Stimulated activated CD8-positive, alpha-beta memory T cell treated with anti-CD3 and anti-CD28 coated beads, Interleukin-4, amount 100 ng/mL, for 24 hours (primary cell): Measurements from ENCODE around the gene ATP10B.
"Not testable (repeated sequence)": the region's sequence is repeated elsewhere in the genome, so short reads cannot be mapped to it uniquely, and the experiment has no call there.

Experiments used
- DNase-seq: peaks from one replicate; pipeline ENCODE4 v3.0.0-alpha.2; 2020; ENCODE audit warnings: low read depth

The ATP10B gene, protein sequence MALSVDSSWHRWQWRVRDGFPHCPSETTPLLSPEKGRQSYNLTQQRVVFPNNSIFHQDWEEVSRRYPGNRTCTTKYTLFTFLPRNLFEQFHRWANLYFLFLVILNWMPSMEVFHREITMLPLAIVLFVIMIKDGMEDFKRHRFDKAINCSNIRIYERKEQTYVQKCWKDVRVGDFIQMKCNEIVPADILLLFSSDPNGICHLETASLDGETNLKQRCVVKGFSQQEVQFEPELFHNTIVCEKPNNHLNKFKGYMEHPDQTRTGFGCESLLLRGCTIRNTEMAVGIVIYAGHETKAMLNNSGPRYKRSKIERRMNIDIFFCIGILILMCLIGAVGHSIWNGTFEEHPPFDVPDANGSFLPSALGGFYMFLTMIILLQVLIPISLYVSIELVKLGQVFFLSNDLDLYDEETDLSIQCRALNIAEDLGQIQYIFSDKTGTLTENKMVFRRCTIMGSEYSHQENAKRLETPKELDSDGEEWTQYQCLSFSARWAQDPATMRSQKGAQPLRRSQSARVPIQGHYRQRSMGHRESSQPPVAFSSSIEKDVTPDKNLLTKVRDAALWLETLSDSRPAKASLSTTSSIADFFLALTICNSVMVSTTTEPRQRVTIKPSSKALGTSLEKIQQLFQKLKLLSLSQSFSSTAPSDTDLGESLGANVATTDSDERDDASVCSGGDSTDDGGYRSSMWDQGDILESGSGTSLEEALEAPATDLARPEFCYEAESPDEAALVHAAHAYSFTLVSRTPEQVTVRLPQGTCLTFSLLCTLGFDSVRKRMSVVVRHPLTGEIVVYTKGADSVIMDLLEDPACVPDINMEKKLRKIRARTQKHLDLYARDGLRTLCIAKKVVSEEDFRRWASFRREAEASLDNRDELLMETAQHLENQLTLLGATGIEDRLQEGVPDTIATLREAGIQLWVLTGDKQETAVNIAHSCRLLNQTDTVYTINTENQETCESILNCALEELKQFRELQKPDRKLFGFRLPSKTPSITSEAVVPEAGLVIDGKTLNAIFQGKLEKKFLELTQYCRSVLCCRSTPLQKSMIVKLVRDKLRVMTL (N-terminal part only)

DNA sequence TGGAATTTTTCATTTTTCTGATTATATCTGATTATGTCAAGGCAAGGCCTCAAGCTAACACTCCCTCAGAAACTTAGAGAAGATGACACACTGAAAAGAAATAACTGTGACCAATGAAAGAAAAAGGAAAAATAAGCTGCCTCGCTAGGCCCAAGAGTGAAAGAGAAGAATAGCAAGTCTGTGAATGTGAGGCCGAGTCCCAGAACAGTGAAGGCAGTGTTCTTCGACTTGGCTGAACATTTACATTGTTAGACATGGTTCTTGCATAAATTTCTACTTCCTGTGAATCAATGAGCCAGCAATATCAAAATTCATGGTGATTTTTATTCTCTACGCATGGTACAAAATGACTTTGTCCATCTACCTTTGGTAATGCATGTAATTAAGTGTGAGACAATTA lies at the start of gene ATP10B:
Gene ATP10B (minus strand): TSS at position 163 of the 400 bp plus-strand sequence. CDS start 164,137 bp downstream, outside the sequence.
- no peak for DNase-seq

DNA sequence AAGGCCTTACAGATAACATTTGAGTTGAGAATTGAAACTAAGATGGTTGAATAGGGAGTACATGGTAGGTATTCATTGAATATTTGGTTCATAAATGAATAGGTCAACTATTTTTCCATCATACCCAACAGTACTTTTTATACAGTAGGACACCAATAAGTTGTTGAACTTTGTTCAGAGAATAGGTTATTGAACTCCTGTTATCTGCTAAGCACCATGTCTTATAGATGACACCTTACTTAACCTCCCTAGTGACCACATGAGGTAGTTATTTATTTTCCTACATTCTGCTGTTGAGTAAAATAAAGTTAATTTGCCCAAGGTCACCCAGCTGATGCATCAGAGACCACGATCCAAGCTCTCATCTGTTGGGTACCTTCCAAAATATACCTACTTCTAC lies 49.6 kb upstream of the ATP10B start:
- no peak for DNase-seq

DNA sequence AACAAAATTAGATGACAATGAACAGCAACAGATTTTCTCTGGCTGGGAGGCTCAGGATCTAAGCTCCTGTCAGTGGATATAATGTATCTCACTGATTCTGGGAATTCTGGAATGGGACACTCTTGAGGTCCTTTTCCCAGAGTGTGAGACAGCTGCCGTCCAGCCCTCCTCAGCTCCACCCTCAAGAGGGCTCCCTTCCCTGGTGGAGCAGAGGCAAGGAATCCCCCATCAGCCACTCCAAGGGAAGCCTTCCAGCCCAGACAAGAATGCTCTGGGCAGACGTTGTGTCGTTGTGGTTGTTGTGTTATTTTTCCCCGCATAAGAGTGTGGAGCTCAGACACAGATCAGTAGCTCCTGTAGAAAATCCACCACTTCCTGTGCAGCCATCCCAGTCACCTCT lies 47.7 kb upstream of the ATP10B start:
- no peak for DNase-seq

- DNase-seq = not testable (repeated sequence)
These were observed 41.4 kb upstream of the ATP10B start for GRCh38 chr5:160893180-160893964.

GRCh38 chr5:160887780-160888179 lies 35.8 kb upstream of the ATP10B start:
- DNase-seq = no peak

- not testable (repeated sequence) for DNase-seq
These were observed 21.7 kb upstream of the ATP10B start for GRCh38 chr5:160873560-160874200.

DNA sequence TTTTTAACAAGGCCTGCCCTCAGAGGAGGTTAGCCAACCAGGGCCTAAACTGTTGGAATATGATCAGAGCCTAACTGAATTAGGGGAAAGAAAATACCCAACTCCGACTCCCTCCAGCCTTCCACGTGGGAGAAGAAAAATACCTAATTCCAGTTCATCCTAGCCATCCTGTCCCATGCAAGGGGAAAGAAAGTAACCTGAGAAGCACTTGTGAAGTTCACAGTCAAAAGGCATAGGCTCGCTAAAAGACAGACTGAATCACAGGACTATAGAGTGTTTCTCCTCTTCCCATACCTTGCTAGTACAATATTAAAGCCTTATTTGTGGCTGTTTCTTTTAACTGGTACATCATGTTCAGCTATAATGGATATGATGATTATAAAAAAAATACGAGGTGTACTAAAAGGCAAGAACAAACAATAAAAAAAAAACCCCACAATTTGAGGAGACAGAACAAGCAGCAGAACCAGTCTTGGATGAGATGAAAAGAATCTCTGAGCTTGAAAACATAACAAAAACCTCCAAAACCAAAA lies 18.0 kb upstream of the ATP10B start:
- no peak for DNase-seq

DNA sequence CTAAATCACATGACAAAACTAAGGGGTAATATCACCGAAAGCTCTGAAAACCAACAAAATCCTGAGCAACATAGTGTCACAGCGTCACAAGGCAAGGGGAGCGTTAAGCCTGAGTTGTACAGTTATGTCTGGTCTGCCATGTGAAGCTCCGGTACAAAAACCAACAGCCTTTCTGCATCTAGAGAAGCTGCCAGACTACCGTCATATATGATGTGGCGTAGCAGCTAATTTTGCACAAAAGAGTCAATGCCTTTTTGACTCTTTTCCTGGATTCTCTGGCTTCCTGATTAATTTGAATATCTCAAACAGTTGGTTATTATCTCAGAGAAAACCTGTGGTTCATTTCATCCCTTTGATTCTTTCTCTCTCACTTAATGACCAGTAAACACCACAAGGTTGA lies 16.0 kb upstream of the ATP10B start:
- no peak for DNase-seq

DNA sequence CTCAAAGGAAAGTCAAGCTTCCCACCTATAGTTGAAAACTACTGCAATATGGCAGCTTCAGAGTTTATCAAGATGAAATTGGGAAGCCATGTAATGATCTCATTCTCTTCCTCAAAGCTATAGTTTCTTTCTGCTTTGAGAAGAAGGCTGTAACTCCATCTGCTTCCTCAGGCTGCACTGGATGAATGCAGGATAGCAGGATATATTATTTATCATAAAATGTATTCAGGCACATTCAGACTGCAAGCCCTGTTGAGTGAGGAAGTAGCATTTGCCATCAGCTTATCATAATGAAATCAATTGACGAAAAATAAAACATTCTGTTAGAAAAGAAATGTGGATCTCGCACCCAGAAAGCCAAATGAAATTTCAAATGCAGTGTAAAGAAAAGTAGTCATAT lies 560 bp downstream of the ATP10B start:
- DNase-seq = no peak

- DNase-seq = no peak
These were observed 1.6 kb downstream of the ATP10B start for GRCh38 chr5:160850421-160850820.

DNA sequence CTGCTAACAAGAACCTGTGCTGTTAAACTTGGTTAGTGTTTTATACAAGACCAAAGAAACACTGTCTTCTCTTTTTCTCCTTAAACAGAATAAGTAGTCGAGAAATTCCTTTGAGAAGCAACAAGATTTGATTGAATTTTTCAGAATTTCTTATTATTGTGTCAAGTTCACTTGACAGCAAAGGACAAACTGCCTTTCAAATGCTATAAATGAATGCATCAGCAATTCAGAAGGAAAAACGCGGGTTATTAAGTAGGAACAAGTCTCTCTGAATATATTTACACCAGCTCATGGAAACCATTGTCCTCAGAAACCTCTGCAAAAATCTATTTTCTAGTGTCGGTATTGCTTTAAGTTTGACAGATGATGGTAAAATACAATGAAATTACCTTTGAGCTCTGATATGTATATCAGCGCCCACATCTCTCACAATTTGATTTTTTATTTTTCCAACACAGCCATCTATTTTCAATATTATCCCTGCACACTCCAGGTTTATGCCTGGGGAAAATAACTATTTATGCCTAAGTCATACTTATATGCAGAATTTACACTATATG lies 4.4 kb downstream of the ATP10B start:
- no peak for DNase-seq

- no peak for DNase-seq
These were observed 5.4 kb downstream of the ATP10B start for GRCh38 chr5:160846642-160847041.

DNA sequence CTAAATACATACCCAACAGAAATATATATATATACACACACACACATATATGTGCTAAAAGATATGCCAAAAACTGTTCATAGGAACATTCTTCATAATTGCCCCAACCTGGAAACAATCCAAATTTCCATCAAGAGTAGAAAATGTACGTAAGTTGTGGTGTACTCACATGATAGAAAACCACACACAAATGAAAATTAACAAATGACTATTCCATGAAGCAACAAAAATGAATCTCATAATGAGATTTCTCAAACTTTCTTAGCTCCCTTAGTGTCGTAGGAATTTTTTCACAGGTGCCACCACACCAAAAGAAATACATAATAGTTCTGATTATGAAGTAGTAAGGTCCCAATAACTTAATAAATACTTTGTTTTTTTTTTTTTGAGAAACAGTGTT lies 7.8 kb downstream of the ATP10B start:
- DNase-seq = no peak

- DNase-seq = no peak
These were observed 8.8 kb downstream of the ATP10B start for GRCh38 chr5:160843240-160843639.

- no peak for DNase-seq
These were observed 14.0 kb downstream of the ATP10B start for GRCh38 chr5:160837749-160838593.

DNA sequence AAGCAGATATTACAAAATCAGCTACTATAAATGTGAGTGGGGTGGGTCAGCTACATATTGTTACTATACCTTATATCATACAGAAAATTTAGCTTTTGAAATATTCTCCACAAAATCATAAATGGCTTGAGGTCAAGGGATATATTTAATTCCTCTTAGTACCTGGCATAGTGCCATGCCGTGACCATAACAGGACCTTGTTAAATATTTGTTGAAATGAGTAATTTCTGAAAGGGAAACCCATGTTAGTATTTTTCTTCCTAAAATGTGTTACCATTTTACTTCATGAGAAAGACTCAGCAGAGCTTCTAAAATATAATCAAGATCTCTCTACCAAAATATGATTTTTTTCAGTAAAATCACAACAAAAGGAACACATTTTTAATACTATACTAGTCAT lies 14.8 kb downstream of the ATP10B start:
- no peak for DNase-seq

GRCh38 chr5:160835818-160836528 lies 16.0 kb downstream of the ATP10B start:
- DNase-seq = no peak

GRCh38 chr5:160835376-160835775 lies 16.6 kb downstream of the ATP10B start:
- no peak for DNase-seq

GRCh38 chr5:160833806-160834205 lies 18.2 kb downstream of the ATP10B start:
- no peak for DNase-seq
